H1 (cell line): ENCODE results near the gene SCAMP3.

Experiments used
- CEBPB ChIP-seq: IDR thresholded peaks from 2 replicates; pipeline ENCODE4 v1.6.1; 2012; ENCODE audit warnings: low read depth, low read length
- CHD2 ChIP-seq: IDR thresholded peaks from 2 replicates; pipeline ENCODE4 v1.6.1; 2012; ENCODE audit warnings: low read length, improper control_type of control experiment
- GABPA ChIP-seq: IDR thresholded peaks from 2 replicates; pipeline ENCODE4 v1.6.1; 2011; ENCODE audit warnings: mild to moderate bottlenecking, low read length, moderate library complexity, borderline replicate concordance; ENCODE audit not compliant: insufficient read depth
- KDM5A ChIP-seq: fragments of 200-600 bp; IDR thresholded peaks from 2 replicates; pipeline ENCODE4 v1.7.1; 2012; ENCODE audit warnings: mild to moderate bottlenecking, low read length, inconsistent platforms, mixed read lengths
- POLR2AphosphoS5 ChIP-seq: IDR thresholded peaks from 2 replicates; pipeline ENCODE4 v1.6.1; 2011; ENCODE audit warnings: low read depth, low read length
- RAD21 ChIP-seq, 2 experiments: IDR thresholded peaks in 1 of 2; conservative IDR thresholded peaks in 1 of 2; 2 replicates each; pipeline ENCODE4 v1.6.1; 2011; ENCODE audit warnings: low read depth in 2 of 2, low read length in 2 of 2, improper control_type of control experiment in 1 of 2, inconsistent platforms in 1 of 2, mild to moderate bottlenecking in 1 of 2, moderate library complexity in 1 of 2
- SIN3A ChIP-seq, 2 experiments: IDR thresholded peaks in 1 of 2; conservative IDR thresholded peaks in 1 of 2; 2 replicates each; pipeline ENCODE4 v1.6.1; 2011 to 2012; ENCODE audit warnings: low read length in 2 of 2, improper control_type of control experiment in 1 of 2, low read depth in 1 of 2, mild to moderate bottlenecking in 1 of 2
- YY1 ChIP-seq: IDR thresholded peaks from 2 replicates; pipeline ENCODE4 v1.6.1; 2011; ENCODE audit warnings: low read depth, mild to moderate bottlenecking, low read length
- TF ChIP-seq, protein P1 (sequence below), 3 experiments: IDR thresholded peaks; 1 replicate in 2 of 3; 2 replicates in 1 of 3; pipeline versions ENCODE4 v1.5.1 to v1.6.1; 2011; ENCODE audit warnings: low read length in 3 of 3, mild to moderate bottlenecking in 3 of 3, inconsistent platforms in 2 of 3, low read depth in 1 of 3, moderate library complexity in 1 of 3; ENCODE audit not compliant: insufficient read depth in 1 of 3; ENCODE audit errors: control extremely low read depth in 1 of 3
- TF ChIP-seq, protein P2 (sequence below): IDR thresholded peaks from 2 replicates; pipeline ENCODE4 v1.6.1; 2011; ENCODE audit warnings: low read depth, mild to moderate bottlenecking, low read length; ENCODE audit not compliant: insufficient read depth

DNA sequence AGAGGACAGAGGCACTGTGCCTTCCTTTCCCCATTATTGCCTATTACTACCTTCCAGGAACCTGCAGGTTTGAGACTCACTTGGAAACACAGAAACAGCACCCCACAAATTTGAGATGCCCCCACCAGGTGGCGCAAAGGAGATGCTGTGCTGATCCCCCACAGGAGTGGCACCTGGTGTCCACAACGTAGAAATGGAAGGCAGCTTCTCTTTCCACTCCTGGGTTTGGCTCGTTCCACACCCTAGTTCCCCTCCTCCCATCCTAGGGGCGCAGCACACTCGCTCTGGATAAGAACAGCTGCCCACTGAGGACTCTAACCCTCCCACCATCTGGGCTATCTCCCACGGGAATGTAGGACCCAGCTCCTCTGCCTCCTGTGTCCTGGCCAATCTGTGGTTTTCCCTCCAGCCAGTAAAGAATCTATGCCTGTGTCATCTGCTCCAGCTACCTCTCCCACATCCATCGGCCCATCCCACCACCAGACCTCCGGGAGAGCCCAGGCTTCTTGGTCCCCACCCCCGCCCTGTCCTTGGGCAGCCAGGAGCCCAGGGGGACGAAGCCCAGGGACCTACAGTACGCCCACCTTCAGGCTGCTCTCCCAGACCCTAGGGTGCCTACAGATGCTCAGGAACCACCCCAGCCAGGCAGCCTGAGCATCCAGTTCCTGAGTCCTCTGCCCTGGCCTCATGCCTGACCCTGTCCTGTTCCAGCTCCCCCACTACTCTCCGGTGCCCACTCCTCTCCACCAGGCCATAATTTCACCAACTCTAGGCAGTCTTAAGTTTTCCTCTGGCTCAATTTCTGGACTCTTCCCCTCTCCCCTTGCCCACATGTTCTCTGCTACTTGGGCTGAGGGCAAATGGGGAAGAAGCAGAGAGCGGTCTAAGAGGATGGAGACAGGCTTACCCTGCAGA is 55.0 kb downstream of the SCAMP3 start:
- no peak for TF ChIP-seq CEBPB
- TF ChIP-seq, protein P1, sequence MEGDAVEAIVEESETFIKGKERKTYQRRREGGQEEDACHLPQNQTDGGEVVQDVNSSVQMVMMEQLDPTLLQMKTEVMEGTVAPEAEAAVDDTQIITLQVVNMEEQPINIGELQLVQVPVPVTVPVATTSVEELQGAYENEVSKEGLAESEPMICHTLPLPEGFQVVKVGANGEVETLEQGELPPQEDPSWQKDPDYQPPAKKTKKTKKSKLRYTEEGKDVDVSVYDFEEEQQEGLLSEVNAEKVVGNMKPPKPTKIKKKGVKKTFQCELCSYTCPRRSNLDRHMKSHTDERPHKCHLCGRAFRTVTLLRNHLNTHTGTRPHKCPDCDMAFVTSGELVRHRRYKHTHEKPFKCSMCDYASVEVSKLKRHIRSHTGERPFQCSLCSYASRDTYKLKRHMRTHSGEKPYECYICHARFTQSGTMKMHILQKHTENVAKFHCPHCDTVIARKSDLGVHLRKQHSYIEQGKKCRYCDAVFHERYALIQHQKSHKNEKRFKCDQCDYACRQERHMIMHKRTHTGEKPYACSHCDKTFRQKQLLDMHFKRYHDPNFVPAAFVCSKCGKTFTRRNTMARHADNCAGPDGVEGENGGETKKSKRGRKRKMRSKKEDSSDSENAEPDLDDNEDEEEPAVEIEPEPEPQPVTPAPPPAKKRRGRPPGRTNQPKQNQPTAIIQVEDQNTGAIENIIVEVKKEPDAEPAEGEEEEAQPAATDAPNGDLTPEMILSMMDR (IDR thresholded peaks at IDR 0.05; ENCODE audit: control extremely low read depth in 1 of 3, insufficient read depth in 1 of 3, low read depth in 1 of 3, low read length in 3 of 3), result peak in 2 of 3 experiments; percentile 89 to 97; a peak in 3 of 4 replicates
- TF ChIP-seq RAD21 (IDR thresholded peaks at IDR 0.05 in 1 of 2, conservative IDR thresholded peaks at IDR 0.05 in 1 of 2; ENCODE audit: low read depth in 2 of 2, low read length in 2 of 2), result peak; percentile 55 to 64
- TF ChIP-seq CHD2, result no peak
- TF ChIP-seq SIN3A (conservative IDR thresholded peaks at IDR 0.05 in 1 of 2, IDR thresholded peaks at IDR 0.05 in 1 of 2; ENCODE audit: low read depth in 1 of 2, low read length in 2 of 2), result no peak
- 0 out of 2 replicates have a peak, but pooled peaks have one; percentile 12 for TF ChIP-seq YY1
- peak; percentile 79 for TF ChIP-seq POLR2AphosphoS5
- no peak for TF ChIP-seq KDM5A
- no peak for TF ChIP-seq GABPA
- TF ChIP-seq, protein P2, sequence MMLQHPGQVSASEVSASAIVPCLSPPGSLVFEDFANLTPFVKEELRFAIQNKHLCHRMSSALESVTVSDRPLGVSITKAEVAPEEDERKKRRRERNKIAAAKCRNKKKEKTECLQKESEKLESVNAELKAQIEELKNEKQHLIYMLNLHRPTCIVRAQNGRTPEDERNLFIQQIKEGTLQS, result no peak
